Fibroblast of the aortic adventitia (primary cell): Measurements from ENCODE around the gene CACNA2D3. TPM values are rescaled to one million over a fixed set of nuclear protein-coding genes. Genes with fewer than 3 reads are reported as not detected.
"Not testable (repeated sequence)": the region's sequence is repeated elsewhere in the genome, so short reads cannot be mapped to it uniquely, and the experiment has no call there.

Experiments used
- DNase-seq: peaks from one replicate; pipeline ENCODE4 v3.0.0-alpha.2; 2010; ENCODE audit warnings: low read depth
- H3K4me3 ChIP-seq: 2 replicates; pipeline ENCODE4 v1.5.1; 2011; ENCODE audit warnings: low read depth, mild to moderate bottlenecking, control low read depth, low read length, moderate library complexity
- CTCF ChIP-seq: IDR thresholded peaks from 2 replicates; pipeline ENCODE4 v1.5.1; 2011; ENCODE audit warnings: mild to moderate bottlenecking, low read length, control low read depth, inconsistent platforms; ENCODE audit not compliant: insufficient read depth
- total RNA-seq: library from RNA; depleted of rRNA; stranded (reverse); fragments of >200 nt; gene quantifications from 2 replicates; pipeline ENCODE4 v1.2.3, GENCODE V29; 2012; ENCODE audit warnings: low replicate concordance

Gene CACNA2D3
- total RNA-seq, 1 donor, result 0.45 TPM

- no peak for DNase-seq
- H3K4me3 ChIP-seq, result no peak overlapping the region
- TF ChIP-seq CTCF, result no peak
Observed at GRCh38 chr3:55094676-55095075, 972.3 kb downstream of the CACNA2D3 start.

- TF ChIP-seq CTCF, result no peak
- DNase-seq, result no peak
- no peak overlapping the region for H3K4me3 ChIP-seq
Observed at GRCh38 chr3:55097441-55097840, 975.1 kb downstream of the CACNA2D3 start.

GRCh38 chr3:55105647-55106046 is 983.3 kb downstream of the CACNA2D3 start:
- no peak for TF ChIP-seq CTCF
- DNase-seq, result no peak
- no peak overlapping the region for H3K4me3 ChIP-seq

GRCh38 chr3:55107187-55107586 is 984.8 kb downstream of the CACNA2D3 start:
- no peak overlapping the region for H3K4me3 ChIP-seq
- no peak for DNase-seq
- TF ChIP-seq CTCF, result no peak

GRCh38 chr3:55111906-55112305 is 989.6 kb downstream of the CACNA2D3 start:
- not testable (repeated sequence) for H3K4me3 ChIP-seq, DNase-seq

GRCh38 chr3:55118451-55118850 is 996.1 kb downstream of the CACNA2D3 start:
- no peak for TF ChIP-seq CTCF
- H3K4me3 ChIP-seq, result no peak overlapping the region
- DNase-seq, result no peak

GRCh38 chr3:55119268-55119667 is 996.9 kb downstream of the CACNA2D3 start:
- no peak for TF ChIP-seq CTCF
- no peak overlapping the region for H3K4me3 ChIP-seq
- no peak for DNase-seq
